Heart left ventricle (tissue), 13 donors: ENCODE results near the gene CFP.
"Not testable (repeated sequence)": the region's sequence is repeated elsewhere in the genome, so short reads cannot be mapped to it uniquely, and the experiment has no call there.

ENCODE experiments used
- CTCF ChIP-seq, 12 donors: fragments of 200-600 bp; sonication (generic) in 4 of 12; IDR thresholded peaks; one replicate each; pipeline versions ENCODE4 v1.5.0 to v1.8.0; 2018 to 2022; ENCODE audit warnings: antibody characterized with exemption in 12 of 12, mild to moderate bottlenecking in 5 of 12
- POLR2A ChIP-seq, 2 donors: fragments of 450-650 bp; IDR thresholded peaks; one replicate each; pipeline ENCODE4 v1.6.1; 2017; ENCODE audit warnings: antibody characterized with exemption in 2 of 2, mild to moderate bottlenecking in 2 of 2, moderate library complexity in 2 of 2
- donor health status: ischemic (EF 13 %, LVEDD 7.1; RV severe dilation, severe dysfunction).
- donor health status: DM: no; HTN: yes; CAD: no.
- donor health status: DM: no; HTN: no; CAD: no.
- donor health status: ischemic (EF 25% LVEDD 6.9; RV normal size, moderate dysfunction).
- donor health status: ischemic (EF 25% LVEDD 5.7; RV mildly dilated, moderate dysfunction).
- donor health status: ischemic (EF 35%, LVEDD 5.7; RV mildly dilated, moderate dysfunction).
- donor health status: nonischemic (EF 11% LVEDD 7.7; RV severe dilation, severe dysfunction).
- donor health status: DM: yes; HTN: yes; CAD: no.
- donor health status: PGD.
- donor health status: ischemic (EF 29% LVEDD 5.4; RV normal size, mild dysfunction).
- donor health status: nonischemic (EF 23%, LVEDD 6.1; RV moderate dilation, normal function).

- TF ChIP-seq CTCF, POLR2A (IDR thresholded peaks at IDR 0.05): not testable (repeated sequence)
These were observed 26.6 kb downstream of the CFP start for GRCh38 chrX:47603125-47603524.
